ENCODE data around the gene TOP1.

The TOP1 gene

GRCh38 chr20:41145821-41146620 lies 117.4 kb downstream of the TOP1 start:
- no peak for DNase-seq (ENCODE audit: low read depth)

GRCh38 chr20:41147767-41148191 lies 119.2 kb downstream of the TOP1 start:
- DNase-seq (ENCODE audit: low read depth) = no peak

GRCh38 chr20:41148942-41149341 lies 120.3 kb downstream of the TOP1 start:
- DNase-seq (ENCODE audit: low read depth) = no peak

GRCh38 chr20:41150664-41151063 lies 122.0 kb downstream of the TOP1 start:
- no peak for DNase-seq (ENCODE audit: low read depth)

GRCh38 chr20:41151134-41151869 lies 122.7 kb downstream of the TOP1 start:
- DNase-seq (ENCODE audit: low read depth) = no peak

GRCh38 chr20:41152108-41152757 lies 123.6 kb downstream of the TOP1 start:
- DNase-seq (ENCODE audit: low read depth) = no peak

- no peak for DNase-seq (ENCODE audit: low read depth)
These were observed 126.0 kb downstream of the TOP1 start for GRCh38 chr20:41154436-41155176.

GRCh38 chr20:41155261-41155660 lies 126.6 kb downstream of the TOP1 start:
- DNase-seq (ENCODE audit: low read depth) = no peak

GRCh38 chr20:41158082-41158625 lies 129.5 kb downstream of the TOP1 start:
- no peak for DNase-seq (ENCODE audit: low read depth)

GRCh38 chr20:41159547-41159946 lies 130.9 kb downstream of the TOP1 start:
- no peak for DNase-seq (ENCODE audit: low read depth)

GRCh38 chr20:41160686-41161085 lies 132.1 kb downstream of the TOP1 start:
- DNase-seq (ENCODE audit: low read depth) = no peak

GRCh38 chr20:41161886-41162285 lies 133.3 kb downstream of the TOP1 start:
- DNase-seq (ENCODE audit: low read depth) = no peak

- no peak for DNase-seq (ENCODE audit: low read depth)
These were observed 133.8 kb downstream of the TOP1 start for GRCh38 chr20:41162396-41162795.

- DNase-seq (ENCODE audit: low read depth) = no peak
These were observed 135.2 kb downstream of the TOP1 start for GRCh38 chr20:41163821-41164220.

GRCh38 chr20:41165001-41165882 lies 136.6 kb downstream of the TOP1 start:
- no peak for DNase-seq (ENCODE audit: low read depth)

- no peak for DNase-seq (ENCODE audit: low read depth)
These were observed 137.8 kb downstream of the TOP1 start for GRCh38 chr20:41166201-41167117.

- no peak for DNase-seq (ENCODE audit: low read depth)
These were observed 138.5 kb downstream of the TOP1 start for GRCh38 chr20:41167118-41167470.

GRCh38 chr20:41167481-41168253 lies 139.0 kb downstream of the TOP1 start:
- no peak for DNase-seq (ENCODE audit: low read depth)

All from activated T-cell treated with anti-CD3 and anti-CD28 coated beads for 48 hours (primary cell).